ENCODE results near the gene GABRB2. TPM values are rescaled to one million over a fixed set of nuclear protein-coding genes. Genes with fewer than 3 reads are reported as not detected.

Gene GABRB2
- total RNA-seq, 1 donor from 2014 or later: not detected

GRCh38 chr5:161471211-161471950, 75.1 kb downstream of the GABRB2 start:
- DNase-seq (ENCODE audit: low read depth): no peak

GRCh38 chr5:161467703-161468102, 78.8 kb downstream of the GABRB2 start:
- no peak for DNase-seq (ENCODE audit: low read depth)

- no peak for DNase-seq (ENCODE audit: low read depth)
Measured at GRCh38 chr5:161460741-161461140, 85.8 kb downstream of the GABRB2 start.

GRCh38 chr5:161446655-161447054, 99.9 kb downstream of the GABRB2 start:
- no peak for DNase-seq (ENCODE audit: low read depth)

GRCh38 chr5:161442471-161442870, 104.1 kb downstream of the GABRB2 start:
- DNase-seq (ENCODE audit: low read depth): no peak

- no peak for DNase-seq (ENCODE audit: low read depth)
Measured at GRCh38 chr5:161432798-161433197, 113.7 kb downstream of the GABRB2 start.

GRCh38 chr5:161431963-161432362, 114.6 kb downstream of the GABRB2 start:
- DNase-seq (ENCODE audit: low read depth): no peak

GRCh38 chr5:161421067-161421466, 125.5 kb downstream of the GABRB2 start:
- DNase-seq (ENCODE audit: low read depth): no peak

- no peak for DNase-seq (ENCODE audit: low read depth)
Measured at GRCh38 chr5:161420521-161420920, 126.0 kb downstream of the GABRB2 start.

- peak; percentile 73 for DNase-seq (ENCODE audit: low read depth)
Measured at GRCh38 chr5:161414896-161415295, 131.6 kb downstream of the GABRB2 start.

- DNase-seq (ENCODE audit: low read depth): peak; percentile 14
Measured at GRCh38 chr5:161414037-161414436, 132.5 kb downstream of the GABRB2 start.

- DNase-seq (ENCODE audit: low read depth): no peak
Measured at GRCh38 chr5:161412792-161413191, 133.7 kb downstream of the GABRB2 start.

- DNase-seq (ENCODE audit: low read depth): no peak
Measured at GRCh38 chr5:161411156-161411555, 135.4 kb downstream of the GABRB2 start.

GRCh38 chr5:161410640-161411039, 135.9 kb downstream of the GABRB2 start:
- DNase-seq (ENCODE audit: low read depth): no peak

- DNase-seq (ENCODE audit: low read depth): no peak
Measured at GRCh38 chr5:161409471-161409870, 137.1 kb downstream of the GABRB2 start.

GRCh38 chr5:161406880-161407279, 139.6 kb downstream of the GABRB2 start:
- DNase-seq (ENCODE audit: low read depth): no peak

GRCh38 chr5:161403996-161404395, 142.5 kb downstream of the GABRB2 start:
- no peak for DNase-seq (ENCODE audit: low read depth)

GRCh38 chr5:161403121-161403520, 143.4 kb downstream of the GABRB2 start:
- no peak for DNase-seq (ENCODE audit: low read depth)

GRCh38 chr5:161400583-161400982, 145.9 kb downstream of the GABRB2 start:
- DNase-seq (ENCODE audit: low read depth): peak; percentile 44

GRCh38 chr5:161399996-161400562, 146.4 kb downstream of the GABRB2 start:
- DNase-seq (ENCODE audit: low read depth): peak; percentile 45

- no peak for DNase-seq (ENCODE audit: low read depth)
Measured at GRCh38 chr5:161397448-161397847, 149.1 kb downstream of the GABRB2 start.

- DNase-seq (ENCODE audit: low read depth): no peak
Measured at GRCh38 chr5:161396171-161396570, 150.4 kb downstream of the GABRB2 start.

- no peak for DNase-seq (ENCODE audit: low read depth)
Measured at GRCh38 chr5:161391724-161392123, 154.8 kb downstream of the GABRB2 start.

- no peak for DNase-seq (ENCODE audit: low read depth)
Measured at GRCh38 chr5:161391016-161391415, 155.5 kb downstream of the GABRB2 start.
